Measurements from ENCODE around the gene CHRM1.
"Not testable (repeated sequence)": the region's sequence is repeated elsewhere in the genome, so short reads cannot be mapped to it uniquely, and the experiment has no call there.

Gene CHRM1

DNA sequence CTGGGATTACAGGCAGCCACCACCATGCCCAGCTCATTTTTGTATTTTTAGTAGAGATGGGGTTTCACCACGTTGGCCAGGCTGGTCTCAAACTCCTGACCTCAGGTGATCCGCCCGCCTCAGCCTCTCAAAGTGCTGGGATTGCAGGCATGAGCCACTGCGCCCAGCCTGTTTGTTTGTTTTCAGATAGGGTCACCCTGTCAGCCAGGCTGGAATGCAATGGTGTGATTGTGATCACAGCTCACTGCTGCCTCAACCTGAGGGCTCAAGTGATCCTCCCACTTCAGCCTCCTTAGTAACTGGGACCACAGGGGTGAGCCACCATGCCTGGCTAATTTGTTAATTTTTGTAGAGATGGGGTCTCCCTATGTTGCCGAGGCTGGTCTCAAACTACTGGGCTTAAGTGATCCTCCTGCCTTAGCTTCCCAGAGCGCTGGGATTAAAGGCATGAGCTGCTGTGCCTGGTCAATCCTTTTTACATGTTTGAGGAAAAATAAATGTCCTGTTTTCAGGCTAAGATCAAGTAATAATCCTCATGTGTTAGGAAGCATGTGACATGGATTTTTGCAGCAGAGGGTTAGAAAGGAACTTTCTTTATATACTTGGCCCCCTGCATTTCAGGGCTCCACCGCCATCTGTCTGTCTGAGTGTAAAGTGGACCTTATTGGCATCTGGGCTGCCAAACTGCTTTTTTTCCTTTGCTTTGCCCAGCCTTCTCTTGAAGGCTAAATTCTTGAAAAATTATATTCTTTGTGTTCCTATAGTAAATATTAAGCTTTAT is 45.3 kb downstream of the CHRM1 start:
- DNase-seq (ENCODE audit: low read depth) = no peak

GRCh38 chr11:62874851-62875250 is 46.3 kb downstream of the CHRM1 start:
- no peak for DNase-seq (ENCODE audit: low read depth)

DNA sequence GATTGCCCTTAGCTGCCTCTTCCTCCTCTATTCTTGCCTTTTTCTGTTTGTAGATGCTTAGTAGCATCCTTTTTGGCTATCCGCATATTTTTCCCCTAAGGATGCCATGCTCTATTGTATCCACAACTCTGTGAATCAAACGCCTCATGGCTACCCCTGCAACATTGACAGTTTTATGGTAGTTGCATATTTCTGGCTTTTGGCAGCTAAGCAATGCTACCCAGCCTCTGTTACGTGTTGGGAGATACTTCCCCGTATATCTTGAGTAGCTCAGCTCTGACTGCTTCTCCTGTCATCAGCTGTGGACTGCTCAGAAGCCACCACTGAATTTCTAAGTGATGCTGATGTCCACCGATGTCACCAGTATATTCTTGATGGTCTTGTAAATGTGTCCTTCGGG is 55.5 kb downstream of the CHRM1 start:
- DNase-seq (ENCODE audit: low read depth) = no peak

GRCh38 chr11:62863687-62864335 is 57.4 kb downstream of the CHRM1 start:
- DNase-seq (ENCODE audit: low read depth) = no peak

GRCh38 chr11:62861564-62862192 is 59.5 kb downstream of the CHRM1 start:
- not testable (repeated sequence) for DNase-seq (ENCODE audit: low read depth)

DNA sequence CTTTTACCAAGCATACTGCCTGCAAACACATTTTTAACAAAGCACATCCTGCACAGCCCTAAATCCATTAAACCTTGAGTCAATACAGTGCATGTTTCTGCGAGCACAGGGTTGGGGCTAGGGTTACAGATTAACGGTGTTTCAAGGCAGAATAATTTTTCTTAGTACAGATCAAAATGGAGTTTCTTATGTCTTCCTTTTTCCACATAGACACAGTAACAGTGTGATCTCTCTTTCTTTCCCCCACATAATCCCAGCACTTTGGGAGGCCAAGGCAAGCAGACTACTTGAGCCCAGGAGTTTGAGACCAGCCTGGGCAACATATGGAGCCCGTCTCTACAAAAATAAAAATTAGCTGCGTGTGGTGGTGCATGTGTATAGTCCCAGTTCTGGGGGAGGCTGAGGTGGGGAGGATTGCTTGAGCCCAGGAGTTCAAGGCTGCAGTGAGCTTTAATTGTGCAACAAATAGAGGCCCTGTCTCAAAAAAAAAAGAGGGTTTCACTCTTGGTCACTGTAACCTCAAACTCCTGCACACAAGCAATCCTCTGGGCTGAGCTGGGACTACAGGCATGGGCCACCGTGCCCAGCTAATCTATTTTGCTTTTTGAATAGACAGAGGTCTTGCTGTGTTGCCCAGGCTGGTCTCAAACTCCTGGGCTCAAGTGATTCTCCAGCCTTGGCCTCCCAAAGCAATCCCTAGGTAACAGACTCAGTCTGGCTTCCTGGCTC is 60.2 kb downstream of the CHRM1 start:
- no peak for DNase-seq (ENCODE audit: low read depth)

- DNase-seq (ENCODE audit: low read depth) = not testable (repeated sequence)
Measured at GRCh38 chr11:62859281-62859703, 61.9 kb downstream of the CHRM1 start.

All from stimulated activated CD8-positive, alpha-beta memory T cell treated with anti-CD3 and anti-CD28 coated beads, Interleukin-12 subunit alpha, Interleukin-12 subunit beta, amount 100 ng/mL, for 1 hour (primary cell).